GM12875 (cell line): ENCODE measurements around the gene DRD1.

Experiments
- H3K4me3 ChIP-seq: one replicate; pipeline ENCODE4 v1.5.1; 2011; ENCODE audit warnings: low read depth, low read length, control low read depth
- CTCF ChIP-seq: IDR thresholded peaks from 2 replicates; pipeline ENCODE4 v1.5.1; 2011; ENCODE audit warnings: low read depth, mild to moderate bottlenecking, control low read depth, inconsistent platforms, low read length, moderate library complexity, borderline replicate concordance; ENCODE audit not compliant: insufficient read depth

DRD1 gene

GRCh38 chr5:175469916-175470315 is 25.9 kb upstream of the DRD1 start:
- no peak overlapping the region for H3K4me3 ChIP-seq
- TF ChIP-seq CTCF, result no peak

GRCh38 chr5:175468892-175469291 is 24.9 kb upstream of the DRD1 start:
- no peak overlapping the region for H3K4me3 ChIP-seq
- no peak for TF ChIP-seq CTCF

- no peak overlapping the region for H3K4me3 ChIP-seq
- no peak for TF ChIP-seq CTCF
Observed at GRCh38 chr5:175467983-175468690, 24.2 kb upstream of the DRD1 start.

GRCh38 chr5:175466700-175467318 is 22.8 kb upstream of the DRD1 start:
- TF ChIP-seq CTCF, result no peak
- H3K4me3 ChIP-seq, result no peak overlapping the region

- no peak overlapping the region for H3K4me3 ChIP-seq
- no peak for TF ChIP-seq CTCF
Observed at GRCh38 chr5:175465282-175465681, 21.3 kb upstream of the DRD1 start.

GRCh38 chr5:175464942-175465233 is 20.9 kb upstream of the DRD1 start:
- H3K4me3 ChIP-seq, result no peak overlapping the region
- TF ChIP-seq CTCF, result no peak

- H3K4me3 ChIP-seq, result no peak overlapping the region
- TF ChIP-seq CTCF, result peak; percentile 76
Observed at GRCh38 chr5:175464074-175464941, 20.3 kb upstream of the DRD1 start.
